Breast epithelium (tissue), 4 donors: ENCODE measurements around the gene CRK. TPM values are rescaled to one million over a fixed set of nuclear protein-coding genes. Genes with fewer than 3 reads are reported as not detected.
A peak's percentile ranks its signal among the peaks of the same experiment; 100 is the strongest.
"Not testable (repeated sequence)": the region's sequence is repeated elsewhere in the genome, so short reads cannot be mapped to it uniquely, and the experiment has no call there.

Experiments used
- DNase-seq, 2 donors: peaks; one replicate each; pipeline ENCODE4 v3.0.0-alpha.2; 2019; ENCODE audit warnings: low spot score in 2 of 2
- H3K27ac ChIP-seq, 2 donors: fragments of 200-600 bp; sonication (generic) in 1 of 2; one replicate each; pipeline ENCODE4 v1.5.1; 2016 to 2019; ENCODE audit warnings: mild to moderate bottlenecking in 1 of 2
- H3K27me3 ChIP-seq, 2 donors: fragments of 200-600 bp; sonication (generic) in 1 of 2; one replicate each; pipeline versions ENCODE4 v1.5.1 to v1.6.0; 2017 to 2019; ENCODE audit warnings: control low read depth in 1 of 2, mild to moderate bottlenecking in 1 of 2
- H3K36me3 ChIP-seq: fragments of 200-600 bp; one replicate; pipeline ENCODE4 v1.5.1; 2019
- H3K4me1 ChIP-seq, 2 donors: fragments of 200-600 bp; sonication (generic); one replicate each; pipeline ENCODE4 v1.5.1; 2016 to 2019; ENCODE audit warnings: control low read depth in 1 of 2
- H3K4me3 ChIP-seq, 3 donors: fragments of 200-600 bp; sonication (generic); 1 replicate in 2 of 3; 2 replicates in 1 of 3; pipeline ENCODE4 v1.5.1; 2016 to 2019; ENCODE audit warnings: mild to moderate bottlenecking in 3 of 3, moderate library complexity in 2 of 3
- H3K9me3 ChIP-seq, 2 donors: fragments of 200-600 bp; sonication (generic) in 1 of 2; one replicate each; pipeline ENCODE4 v1.5.1; 2016 to 2019; ENCODE audit warnings: control low read depth in 1 of 2
- POLR2A ChIP-seq: fragments of 450-650 bp; IDR thresholded peaks from one replicate; pipeline ENCODE4 v1.6.1; 2016; ENCODE audit warnings: antibody characterized with exemption, mild to moderate bottlenecking, moderate library complexity
- POLR2AphosphoS5 ChIP-seq, 3 donors: sonication (generic); formaldehyde crosslinking; IDR thresholded peaks; one replicate each; pipeline ENCODE4 v1.6.1; 2017; ENCODE audit warnings: antibody characterized with exemption in 3 of 3
- intact Hi-C: fragments of 100-400 bp; cut with DNase I; formaldehyde crosslinking; loops from one replicate; pipeline ENCODE4 v1.15.1; 2023; ENCODE audit warnings: low total_unique reads
- total RNA-seq, 3 donors: library from RNA; depleted of rRNA; stranded (reverse); fragments of >200 nt; gene quantifications; one replicate each; pipeline ENCODE4 v1.1.0, GENCODE V29; 2016
- TF ChIP-seq, protein P1 (sequence below), 3 donors: fragments of 450-650 bp; IDR thresholded peaks; one replicate each; pipeline ENCODE4 v1.5.1; 2016 to 2017; ENCODE audit warnings: antibody characterized with exemption in 3 of 3, mild to moderate bottlenecking in 3 of 3, moderate library complexity in 3 of 3

Gene CRK
- total RNA-seq, 3 donors from 2014 or later = 73.7 to 84.5 (median 76.8) TPM

- H3K27me3 ChIP-seq = no peaks in the 10 kb centered on the region
- no peaks in the 10 kb centered on the region for H3K36me3 ChIP-seq
- peak overlapping the region; percentile 97 to 99 for H3K27ac ChIP-seq
- H3K4me1 ChIP-seq = peaks cover 3 to 4% of the 10 kb centered on the region in 2 donors
- peak overlapping the region; percentile 98 to 100 (median 100) for H3K4me3 ChIP-seq
- peak in 1 of 3 donors; percentile 34 for TF ChIP-seq POLR2AphosphoS5 (IDR thresholded peaks at IDR 0.05)
- TF ChIP-seq POLR2A = no peak
- TF ChIP-seq, protein P1, sequence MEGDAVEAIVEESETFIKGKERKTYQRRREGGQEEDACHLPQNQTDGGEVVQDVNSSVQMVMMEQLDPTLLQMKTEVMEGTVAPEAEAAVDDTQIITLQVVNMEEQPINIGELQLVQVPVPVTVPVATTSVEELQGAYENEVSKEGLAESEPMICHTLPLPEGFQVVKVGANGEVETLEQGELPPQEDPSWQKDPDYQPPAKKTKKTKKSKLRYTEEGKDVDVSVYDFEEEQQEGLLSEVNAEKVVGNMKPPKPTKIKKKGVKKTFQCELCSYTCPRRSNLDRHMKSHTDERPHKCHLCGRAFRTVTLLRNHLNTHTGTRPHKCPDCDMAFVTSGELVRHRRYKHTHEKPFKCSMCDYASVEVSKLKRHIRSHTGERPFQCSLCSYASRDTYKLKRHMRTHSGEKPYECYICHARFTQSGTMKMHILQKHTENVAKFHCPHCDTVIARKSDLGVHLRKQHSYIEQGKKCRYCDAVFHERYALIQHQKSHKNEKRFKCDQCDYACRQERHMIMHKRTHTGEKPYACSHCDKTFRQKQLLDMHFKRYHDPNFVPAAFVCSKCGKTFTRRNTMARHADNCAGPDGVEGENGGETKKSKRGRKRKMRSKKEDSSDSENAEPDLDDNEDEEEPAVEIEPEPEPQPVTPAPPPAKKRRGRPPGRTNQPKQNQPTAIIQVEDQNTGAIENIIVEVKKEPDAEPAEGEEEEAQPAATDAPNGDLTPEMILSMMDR (IDR thresholded peaks at IDR 0.05) = peak; percentile 67 to 81 (median 74)
- intact Hi-C loops = no loop called here
- no peaks in the 10 kb centered on the region for H3K9me3 ChIP-seq
- DNase-seq = peak; percentile 70 to 71
Measured at GRCh38 chr17:1455291-1455796, 688 bp downstream of the CRK start.

DNA sequence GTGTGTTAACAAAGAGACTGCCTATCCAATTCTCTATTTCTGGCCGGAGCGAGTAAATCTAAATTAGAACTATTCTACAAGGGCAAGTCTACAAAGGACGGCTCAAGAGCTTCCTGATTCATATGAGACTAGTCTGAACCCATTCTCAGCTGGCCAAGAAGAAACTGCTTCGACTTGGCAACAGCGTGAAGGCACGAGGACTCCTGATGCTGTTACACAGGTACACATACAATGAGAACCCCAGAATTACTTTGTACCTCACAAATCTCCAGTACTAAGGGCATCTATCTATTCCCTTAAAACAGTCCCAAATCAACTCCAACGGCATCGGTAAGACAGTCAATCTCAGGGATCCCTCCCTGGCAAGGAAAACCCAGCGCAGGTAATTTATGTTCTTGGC is 1.5 kb downstream of the CRK start:
- no peak for DNase-seq
- intact Hi-C loops = no loop called here
- Histone ChIP-seq H3K27me3 (no peaks in the 10 kb centered on the region), H3K4me1 (peaks cover 3 to 4% of the 10 kb centered on the region in 2 donors), H3K27ac (peak overlapping the region; percentile 97 to 99), H3K9me3 (no peaks in the 10 kb centered on the region), H3K36me3 (no peaks in the 10 kb centered on the region), H3K4me3 (peak overlapping the region; percentile 98 to 100 (median 100))
- TF ChIP-seq POLR2AphosphoS5 (IDR thresholded peaks at IDR 0.05) (no peak), POLR2A (no peak)
- TF ChIP-seq, protein P1 (IDR thresholded peaks at IDR 0.05) = no peak

DNA sequence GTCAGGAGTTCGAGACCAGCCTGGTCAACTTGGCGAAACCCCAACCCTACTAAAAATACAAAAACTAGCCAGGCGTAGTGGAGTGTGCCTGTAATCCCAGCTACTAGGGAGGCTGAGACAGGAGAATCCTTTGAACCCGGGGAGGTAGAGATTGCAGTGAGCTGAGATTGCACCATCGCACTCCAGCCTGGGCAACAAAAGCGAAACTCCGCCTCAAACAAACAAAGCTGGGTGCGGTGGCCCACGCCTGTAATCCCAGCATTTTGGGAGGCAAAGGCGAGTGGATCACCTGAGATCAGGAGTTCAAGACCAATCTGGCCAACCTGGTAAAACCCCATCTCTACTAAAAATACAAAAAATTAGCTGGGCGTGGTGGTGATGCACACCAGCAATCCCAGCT is 2.3 kb downstream of the CRK start:
- H3K27me3 ChIP-seq, H3K4me1 ChIP-seq, H3K27ac ChIP-seq, DNase-seq, intact Hi-C loops, H3K36me3 ChIP-seq, H3K9me3 ChIP-seq, H3K4me3 ChIP-seq: not testable (repeated sequence)

DNA sequence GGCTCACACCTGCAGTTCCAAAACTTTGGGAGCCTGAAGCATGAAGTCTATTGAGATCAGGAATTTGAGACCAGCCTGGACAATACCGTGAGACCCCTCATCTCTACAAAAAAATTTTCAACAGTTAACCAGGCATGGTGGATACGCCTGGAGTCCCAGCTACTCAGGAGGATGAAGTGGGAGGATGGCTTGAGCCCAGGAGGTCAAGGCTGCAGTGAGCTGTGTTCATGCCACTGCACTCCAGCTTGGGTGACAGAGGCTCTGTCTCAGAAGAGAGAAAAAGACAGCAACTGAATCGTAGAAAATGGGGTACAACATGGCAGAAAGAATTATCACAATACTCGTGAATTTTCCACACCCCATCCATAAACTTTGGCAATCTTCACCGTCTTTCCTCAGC is 3.2 kb downstream of the CRK start:
- DNase-seq = no peak

DNA sequence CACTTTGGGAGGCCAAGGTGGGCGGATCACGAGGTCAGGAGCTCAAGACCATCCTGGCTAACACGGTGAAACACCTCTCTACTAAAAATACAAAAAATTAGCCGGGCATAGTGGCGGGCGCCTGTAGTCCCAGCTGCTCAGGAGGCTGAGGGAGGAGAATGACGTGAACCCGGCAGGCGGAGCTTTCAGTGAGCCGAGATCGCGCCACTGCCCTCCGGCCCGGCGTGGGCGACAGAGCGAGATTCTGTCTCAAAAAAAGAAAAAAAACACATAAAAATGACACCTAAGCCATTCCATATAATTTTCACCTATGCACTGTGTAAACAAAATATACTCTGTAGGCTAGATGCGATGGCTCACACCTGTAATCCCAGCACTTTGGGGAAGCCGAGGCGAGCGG is 5.8 kb downstream of the CRK start:
- H3K9me3 ChIP-seq, DNase-seq, H3K27me3 ChIP-seq, H3K27ac ChIP-seq, H3K4me3 ChIP-seq, H3K36me3 ChIP-seq, intact Hi-C loops, H3K4me1 ChIP-seq: not testable (repeated sequence)

More for the DNA sequence above, 3.2 kb downstream of the CRK start:
- intact Hi-C loops = no loop called here
- Histone ChIP-seq H3K9me3 (no peaks in the 10 kb centered on the region), H3K4me3 (no peak overlapping the region), H3K27me3 (no peaks in the 10 kb centered on the region), H3K36me3 (no peaks in the 10 kb centered on the region), H3K27ac (peak overlapping the region in 1 of 2 donors; percentile 16), H3K4me1 (peaks cover 3 to 4% of the 10 kb centered on the region in 2 donors)
- TF ChIP-seq POLR2A (no peak), POLR2AphosphoS5 (IDR thresholded peaks at IDR 0.05) (no peak)
- TF ChIP-seq, protein P1 (IDR thresholded peaks at IDR 0.05) = no peak

GRCh38 chr17:1449412-1449967 is 6.5 kb downstream of the CRK start:
- no peak for TF ChIP-seq POLR2AphosphoS5 (IDR thresholded peaks at IDR 0.05)
- no peak for TF ChIP-seq POLR2A
- TF ChIP-seq, protein P1 (IDR thresholded peaks at IDR 0.05) = no peak
- intact Hi-C loops = no loop called here
- no peaks in the 10 kb centered on the region for H3K27me3 ChIP-seq
- H3K4me3 ChIP-seq = no peak overlapping the region
- no peaks in the 10 kb centered on the region for H3K36me3 ChIP-seq
- no peaks in the 10 kb centered on the region for H3K9me3 ChIP-seq
- DNase-seq = no peak
- peaks cover 3 to 4% of the 10 kb centered on the region in 2 donors for H3K4me1 ChIP-seq
- no peak overlapping the region for H3K27ac ChIP-seq
